Amygdala (tissue), 56 donors: ENCODE measurements around the gene PCNX3.
"Not testable (repeated sequence)": the region's sequence is repeated elsewhere in the genome, so short reads cannot be mapped to it uniquely, and the experiment has no call there.

ENCODE experiments used
- DNase-seq, 56 donors: peaks; one replicate each; lab custom pipeline; 2025; lab: John Stamatoyannopoulos, UW

The PCNX3 gene

GRCh38 chr11:65636108-65637031 lies 20.8 kb downstream of the PCNX3 start:
- no peak for DNase-seq

GRCh38 chr11:65637032-65637557 lies 21.5 kb downstream of the PCNX3 start:
- DNase-seq: no peak

GRCh38 chr11:65637794-65638419 lies 22.3 kb downstream of the PCNX3 start, which contains the start of gene SIPA1:
Gene SIPA1 (plus strand): TSS chr11:65638101. CDS start chr11:65640922, 2,821 bp downstream.
- DNase-seq: peak in 40 of 56 donors; percentile 8 to 77 (median 40)

GRCh38 chr11:65639228-65639597 lies 23.6 kb downstream of the PCNX3 start:
- DNase-seq: not testable (repeated sequence)

- DNase-seq: peak in 16 of 56 donors; percentile 2 to 66 (median 43)
Measured at GRCh38 chr11:65639623-65640482, 24.3 kb downstream of the PCNX3 start.

- DNase-seq: peak in 31 of 56 donors; percentile 9 to 70 (median 39)
Measured at GRCh38 chr11:65640483-65641296, 25.1 kb downstream of the PCNX3 start.

- no peak for DNase-seq
Measured at GRCh38 chr11:65641297-65642013, 25.9 kb downstream of the PCNX3 start.

- DNase-seq: peak in 4 of 56 donors; percentile 10 to 32 (median 23)
Measured at GRCh38 chr11:65642014-65642671, 26.6 kb downstream of the PCNX3 start.

GRCh38 chr11:65643971-65644370 lies 28.4 kb downstream of the PCNX3 start:
- DNase-seq: no peak

- DNase-seq: no peak
Measured at GRCh38 chr11:65644837-65645236, 29.3 kb downstream of the PCNX3 start.

GRCh38 chr11:65645710-65646109 lies 30.1 kb downstream of the PCNX3 start:
- no peak for DNase-seq

GRCh38 chr11:65646288-65646957 lies 30.8 kb downstream of the PCNX3 start:
- no peak for DNase-seq

GRCh38 chr11:65646958-65647701 lies 31.6 kb downstream of the PCNX3 start:
- peak in 29 of 56 donors; percentile 6 to 71 (median 39) for DNase-seq

- peak in 9 of 56 donors; percentile 10 to 32 (median 17) for DNase-seq
Measured at GRCh38 chr11:65648997-65649493, 33.5 kb downstream of the PCNX3 start.

GRCh38 chr11:65649656-65650546 lies 34.3 kb downstream of the PCNX3 start:
- no peak for DNase-seq
